ENCODE data around the gene B3GNT7.
"Not testable (repeated sequence)": the region's sequence is repeated elsewhere in the genome, so short reads cannot be mapped to it uniquely, and the experiment has no call there.

Gene B3GNT7, protein sequence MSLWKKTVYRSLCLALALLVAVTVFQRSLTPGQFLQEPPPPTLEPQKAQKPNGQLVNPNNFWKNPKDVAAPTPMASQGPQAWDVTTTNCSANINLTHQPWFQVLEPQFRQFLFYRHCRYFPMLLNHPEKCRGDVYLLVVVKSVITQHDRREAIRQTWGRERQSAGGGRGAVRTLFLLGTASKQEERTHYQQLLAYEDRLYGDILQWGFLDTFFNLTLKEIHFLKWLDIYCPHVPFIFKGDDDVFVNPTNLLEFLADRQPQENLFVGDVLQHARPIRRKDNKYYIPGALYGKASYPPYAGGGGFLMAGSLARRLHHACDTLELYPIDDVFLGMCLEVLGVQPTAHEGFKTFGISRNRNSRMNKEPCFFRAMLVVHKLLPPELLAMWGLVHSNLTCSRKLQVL

DNA sequence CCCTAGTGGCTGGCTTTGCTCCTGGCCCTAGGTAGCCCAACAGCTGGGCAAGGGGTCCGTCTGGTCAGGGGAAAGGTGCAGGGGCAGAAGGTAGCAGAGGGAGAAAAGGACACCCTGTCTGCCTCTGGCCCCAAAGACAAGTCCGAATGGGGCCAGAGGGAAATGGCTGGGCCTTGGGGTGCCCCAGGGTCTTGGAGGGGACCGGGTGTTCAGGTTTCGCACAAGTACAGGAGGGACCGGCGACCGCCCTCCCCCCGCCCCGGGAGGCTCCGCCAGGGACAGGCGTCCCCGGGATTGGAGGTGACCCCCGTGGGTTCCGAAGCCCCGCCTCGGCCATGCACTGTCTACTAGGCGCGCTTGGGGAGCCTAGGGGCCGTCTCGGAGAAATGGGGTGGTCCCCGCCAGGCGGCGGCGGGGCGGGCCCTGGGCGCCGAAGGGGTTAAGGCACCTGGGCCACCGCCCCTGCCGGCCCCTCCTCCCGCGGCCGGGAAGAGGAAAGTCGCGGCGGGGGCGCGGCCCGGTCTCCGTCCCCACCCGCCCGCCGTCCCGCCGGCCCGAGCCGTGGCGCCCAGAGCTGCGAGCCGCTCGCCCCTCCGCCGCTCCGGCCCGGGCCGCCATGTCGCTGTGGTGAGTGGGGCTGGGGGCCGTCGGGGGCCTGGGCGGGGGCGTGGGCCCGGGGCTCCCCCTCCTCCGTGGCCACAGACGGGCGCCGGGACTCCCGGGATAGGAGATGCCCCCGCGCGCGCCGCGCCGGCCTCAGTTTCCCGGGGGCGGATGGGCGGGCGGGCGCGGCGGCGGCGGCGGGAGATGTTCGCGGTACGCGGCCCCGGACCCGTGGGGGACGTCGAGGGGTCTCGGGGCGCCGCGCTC, at the start of gene B3GNT7:
TSS of gene B3GNT7 (plus strand) at position 523 of the 870 bp plus-strand sequence. CDS start at position 617, 94 bp downstream.
- no peak for DNase-seq (ENCODE audit: low spot score)

GRCh38 chr2:231347081-231347480, 48.4 kb upstream of the B3GNT7 start:
- no peak for DNase-seq (ENCODE audit: low spot score)

DNA sequence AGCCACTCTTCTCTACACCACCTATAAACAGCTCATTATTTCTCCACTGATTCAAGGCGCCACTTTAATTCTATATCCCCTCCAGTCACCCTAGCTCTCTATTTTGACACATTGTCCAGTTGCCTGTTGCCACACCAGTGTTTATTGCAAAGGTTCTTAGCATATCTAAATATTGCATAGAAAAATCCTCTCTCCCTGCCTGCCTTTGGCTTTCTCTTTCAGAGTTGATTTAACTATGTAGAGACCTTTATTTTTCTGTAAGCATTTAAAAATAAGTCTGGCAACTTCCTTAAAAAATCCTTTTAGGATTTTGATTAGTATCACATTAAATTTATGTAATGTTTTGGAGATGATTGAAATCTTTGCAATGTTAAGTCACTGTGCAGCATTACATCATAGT, 47.9 kb upstream of the B3GNT7 start:
- no peak for DNase-seq (ENCODE audit: low spot score)

- DNase-seq (ENCODE audit: low spot score), result no peak
These were observed 47.3 kb upstream of the B3GNT7 start for GRCh38 chr2:231348173-231348572.

DNA sequence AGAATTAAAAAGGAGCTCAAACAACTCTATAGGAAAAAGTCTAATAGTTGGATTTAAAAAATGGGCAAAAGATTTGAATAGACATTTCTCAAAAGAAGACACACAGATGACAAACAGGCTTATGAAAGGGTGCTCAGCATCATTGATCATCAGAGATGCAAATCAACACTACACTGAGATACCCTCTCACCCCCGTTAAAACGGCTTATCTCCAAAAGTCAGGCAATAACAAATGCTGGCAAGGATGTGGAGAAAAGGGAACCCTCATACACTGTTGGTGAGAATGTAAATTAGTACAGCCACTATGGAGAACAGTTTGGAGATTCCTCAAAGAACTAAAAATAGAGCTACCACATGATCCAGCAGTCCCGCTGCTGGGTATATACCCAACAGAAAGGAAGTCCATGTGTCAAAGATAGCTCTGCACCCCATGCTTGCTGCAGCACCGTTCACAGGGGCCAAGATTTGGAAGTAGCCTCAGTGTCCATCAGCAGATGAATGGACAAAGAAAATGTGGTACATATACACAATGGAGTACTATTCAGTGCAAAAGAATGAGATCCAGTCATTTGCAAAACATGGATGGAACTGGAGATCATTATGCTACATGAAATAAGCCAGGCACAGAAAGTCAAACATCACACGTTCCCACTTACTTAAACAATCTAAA, 46.7 kb upstream of the B3GNT7 start:
- DNase-seq (ENCODE audit: low spot score), result no peak

GRCh38 chr2:231349374-231349735, 46.2 kb upstream of the B3GNT7 start:
- DNase-seq (ENCODE audit: low spot score), result not testable (repeated sequence)

- no peak for DNase-seq (ENCODE audit: low spot score)
These were observed 43.9 kb upstream of the B3GNT7 start for GRCh38 chr2:231351648-231352047.

- no peak for DNase-seq (ENCODE audit: low spot score)
These were observed 42.0 kb upstream of the B3GNT7 start for GRCh38 chr2:231353469-231353868.

DNA sequence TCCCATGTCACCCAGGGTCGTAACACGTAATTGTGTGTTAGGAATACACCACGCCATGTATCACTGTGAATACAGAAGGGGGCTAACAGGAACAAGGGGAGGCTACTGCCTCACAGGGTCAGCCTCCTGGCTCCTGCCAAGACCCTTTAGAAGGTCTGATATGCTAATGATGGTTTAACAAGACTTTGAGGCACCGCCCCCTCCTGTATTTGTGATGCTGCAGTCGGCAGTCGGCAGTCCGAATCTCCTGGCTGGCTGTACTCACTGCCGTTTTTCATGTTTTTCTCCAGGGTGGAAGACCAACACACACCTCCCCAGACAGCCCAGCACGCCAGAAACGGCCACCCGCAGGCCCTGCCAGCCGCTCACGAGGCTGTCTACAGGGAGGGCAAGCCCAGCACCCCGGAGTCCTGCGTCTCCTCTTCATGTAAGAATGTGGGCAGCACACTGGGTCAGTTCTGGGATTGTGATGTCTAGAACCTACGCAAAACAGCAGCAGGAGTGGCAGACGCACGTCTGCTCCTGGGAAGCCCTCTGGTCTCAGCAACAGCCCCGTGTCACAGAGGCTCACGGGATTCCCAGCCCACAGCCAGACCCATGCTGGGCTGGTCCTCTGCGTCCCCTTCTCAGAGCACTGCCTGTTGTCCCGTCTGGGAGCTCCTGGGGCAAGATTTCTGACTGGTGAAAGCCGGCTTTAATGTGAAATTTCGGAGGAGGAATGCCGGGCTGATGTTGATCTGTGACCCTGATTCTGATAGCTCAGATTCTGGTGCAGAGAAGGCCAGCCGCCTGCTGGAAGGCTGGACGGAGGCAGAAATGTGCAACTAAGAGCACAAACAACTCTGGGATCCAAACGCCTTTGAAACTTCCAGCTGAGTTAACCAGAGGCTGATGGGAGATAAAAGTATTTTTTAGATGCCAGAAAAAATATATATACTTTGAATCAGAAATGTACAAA, 39.7 kb upstream of the B3GNT7 start:
- no peak for DNase-seq (ENCODE audit: low spot score)

DNA sequence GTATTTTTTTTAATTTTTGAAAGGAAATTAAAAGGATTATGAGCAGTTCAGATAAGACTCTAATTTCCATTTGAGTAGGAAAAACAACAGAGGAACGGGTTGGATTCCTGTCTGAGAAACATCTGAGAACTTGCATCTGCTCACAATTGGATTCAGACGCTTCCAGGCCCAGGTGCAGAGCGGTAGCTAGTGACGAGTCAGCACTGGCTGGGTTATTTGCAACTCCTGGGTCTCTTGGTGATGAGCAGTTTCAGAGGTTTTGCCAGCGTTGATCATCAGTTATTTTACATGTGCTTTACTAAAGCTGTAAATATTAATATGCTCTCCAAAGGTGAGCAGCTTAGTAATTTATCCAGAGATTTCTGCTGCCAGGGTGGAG, 39.1 kb upstream of the B3GNT7 start:
- no peak for DNase-seq (ENCODE audit: low spot score)

DNA sequence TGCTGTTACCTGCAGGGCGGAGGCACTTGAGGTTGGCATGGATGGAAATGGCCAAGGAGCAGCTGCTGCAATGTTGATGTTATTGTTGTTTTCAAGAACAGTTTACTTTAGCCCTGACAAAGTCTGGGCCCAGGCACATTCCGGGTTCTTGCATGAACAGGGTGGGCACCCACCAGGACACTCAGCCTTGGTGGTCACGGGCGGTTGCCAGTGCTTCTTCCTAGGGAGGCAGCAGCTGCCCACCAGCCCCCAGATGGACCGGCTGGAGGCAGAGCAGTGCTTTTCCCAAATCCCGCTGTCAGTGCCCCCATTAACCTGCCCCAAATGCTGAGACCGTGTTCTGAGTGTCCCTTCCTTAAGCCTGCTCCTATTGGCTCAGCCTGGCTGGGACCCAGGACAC, 38.5 kb upstream of the B3GNT7 start:
- no peak for DNase-seq (ENCODE audit: low spot score)

DNA sequence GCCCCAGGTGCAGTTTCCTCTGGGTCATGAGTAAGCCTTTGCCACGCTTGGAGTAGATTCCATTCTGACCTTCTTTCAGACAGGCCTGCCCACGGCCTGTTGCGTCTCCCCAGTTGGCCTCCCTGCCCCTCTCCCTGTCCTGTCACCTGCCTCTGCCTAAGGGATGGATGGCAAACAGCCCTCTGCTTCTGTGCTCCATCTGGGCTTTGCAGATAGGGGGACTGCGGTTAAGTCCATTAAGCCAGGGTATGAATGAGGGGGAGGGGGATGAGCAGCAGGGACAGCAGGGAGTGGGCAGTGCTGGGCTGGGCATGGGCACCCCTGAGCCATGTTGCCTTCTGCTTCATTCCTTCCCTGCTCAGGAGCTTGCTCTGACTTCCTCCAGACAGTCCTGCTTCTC, 37.6 kb upstream of the B3GNT7 start:
- no peak for DNase-seq (ENCODE audit: low spot score)

GRCh38 chr2:231359441-231359840, 36.1 kb upstream of the B3GNT7 start:
- DNase-seq (ENCODE audit: low spot score), result no peak

GRCh38 chr2:231359948-231360347, 35.6 kb upstream of the B3GNT7 start:
- no peak for DNase-seq (ENCODE audit: low spot score)

DNA sequence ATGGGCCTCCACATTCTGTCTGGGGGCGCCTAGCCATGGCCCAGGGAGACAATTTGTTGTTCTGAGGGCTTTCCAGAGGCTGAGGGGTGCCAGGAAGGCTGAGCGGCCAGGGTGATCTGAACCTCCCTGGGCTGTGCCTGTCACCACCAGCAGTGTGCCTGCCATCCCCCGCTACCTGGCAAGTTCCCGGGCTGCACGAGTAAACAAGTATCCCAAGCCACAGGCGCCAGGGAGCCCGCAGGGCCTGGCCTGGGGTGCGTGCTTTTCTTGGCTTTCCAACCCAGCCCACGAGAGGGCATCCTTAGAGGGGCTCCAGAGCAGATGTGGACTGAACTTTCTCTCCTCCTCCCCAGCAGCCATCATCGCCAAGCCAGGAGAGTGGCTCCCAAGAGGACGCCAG, 35.1 kb upstream of the B3GNT7 start:
- no peak for DNase-seq (ENCODE audit: low spot score)

DNA sequence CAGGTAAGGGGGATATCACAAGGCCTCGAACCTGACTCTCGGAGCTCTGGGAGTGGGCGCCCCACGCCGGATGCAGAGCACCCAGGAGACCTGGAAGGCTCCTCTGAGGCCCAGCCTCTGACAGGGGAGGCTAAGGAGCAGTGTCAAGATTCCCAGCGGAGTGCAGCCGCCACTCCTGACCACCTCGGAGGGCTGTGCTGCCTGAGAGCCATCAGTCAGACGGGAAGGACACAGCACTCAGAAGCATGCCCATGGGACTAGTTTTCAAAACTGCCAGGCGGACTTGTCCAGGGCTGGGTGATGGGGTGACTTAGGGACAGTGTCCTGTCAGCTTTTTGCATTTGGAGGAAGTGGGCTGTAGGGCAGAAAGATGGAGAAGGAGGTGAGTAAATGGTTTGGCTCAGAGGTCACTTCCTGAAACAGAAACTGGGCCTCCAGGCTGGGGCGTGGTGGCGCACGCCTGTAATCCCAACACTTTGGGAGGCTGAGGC, 34.6 kb upstream of the B3GNT7 start:
- no peak for DNase-seq (ENCODE audit: low spot score)

DNA sequence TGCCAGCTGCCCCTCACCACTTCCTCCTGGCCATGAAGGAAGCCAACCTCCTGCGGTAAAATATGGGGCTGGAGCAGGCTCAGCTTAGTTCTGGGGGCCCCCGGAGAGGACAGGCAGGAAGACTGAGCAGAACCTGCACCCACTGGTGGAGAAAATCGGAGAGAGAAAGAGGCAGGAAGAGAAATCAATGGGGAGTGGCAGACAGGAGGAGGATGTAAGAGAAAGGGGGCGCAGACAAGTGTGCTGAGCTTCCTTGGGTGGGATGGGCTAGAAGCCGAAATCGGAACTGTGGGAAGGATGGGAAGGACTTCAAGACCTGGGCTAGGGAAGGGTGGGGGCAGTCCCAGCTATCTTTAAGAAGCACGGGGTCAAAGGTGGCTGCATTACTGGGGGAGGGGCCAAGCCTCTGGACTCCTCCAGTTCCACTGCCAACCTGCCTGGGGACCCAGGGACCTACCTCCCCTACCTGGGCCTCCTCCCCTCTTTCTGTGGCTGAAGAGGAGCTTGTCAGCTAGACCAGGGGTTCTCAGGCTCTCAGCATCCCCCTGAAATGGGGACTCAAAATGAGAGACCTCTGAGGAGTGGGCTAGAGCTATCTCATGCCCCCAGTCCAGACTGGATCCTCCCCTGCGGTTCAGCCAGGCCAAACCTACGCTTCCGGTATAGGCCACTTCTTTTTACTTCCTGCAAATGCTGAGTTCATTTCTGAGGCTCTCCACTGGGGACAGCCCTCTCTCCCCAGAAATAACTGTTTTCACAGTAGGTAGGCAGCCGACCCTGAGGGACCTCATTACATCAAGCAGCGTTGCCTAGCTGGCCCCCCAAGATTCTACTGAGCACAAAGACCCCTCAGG, 33.6 kb upstream of the B3GNT7 start:
- no peak for DNase-seq (ENCODE audit: low spot score)

DNA sequence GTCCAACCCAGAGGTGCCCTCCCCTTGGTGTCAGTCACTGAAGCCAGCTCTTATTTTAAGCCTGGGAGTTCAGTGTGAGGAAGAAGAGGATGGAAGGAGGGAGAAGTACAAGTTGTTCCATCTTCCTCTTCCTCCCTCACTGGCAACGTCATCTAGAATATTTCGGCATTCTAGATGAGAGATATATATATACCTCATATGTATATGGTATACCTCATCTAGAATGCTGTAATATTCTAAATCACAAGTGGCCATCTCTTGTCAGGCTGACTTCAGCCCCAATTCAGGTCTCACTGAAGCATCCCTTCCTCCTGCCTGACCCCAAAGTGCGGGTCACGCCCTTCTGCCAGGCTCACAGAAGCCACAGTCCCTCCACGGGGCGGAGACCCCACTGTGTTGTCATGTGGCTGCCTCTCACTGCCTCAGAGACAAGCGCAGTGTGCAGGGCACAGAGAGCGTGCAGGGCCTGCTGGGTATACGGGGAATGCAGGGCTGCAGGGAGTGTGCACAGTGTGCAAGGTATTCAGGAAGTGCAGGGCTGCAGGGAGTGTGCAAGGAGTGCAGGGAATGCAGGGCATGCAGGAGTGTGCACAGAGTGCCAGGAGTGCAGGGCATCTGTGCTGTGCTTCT, 32.8 kb upstream of the B3GNT7 start:
- no peak for DNase-seq (ENCODE audit: low spot score)

DNA sequence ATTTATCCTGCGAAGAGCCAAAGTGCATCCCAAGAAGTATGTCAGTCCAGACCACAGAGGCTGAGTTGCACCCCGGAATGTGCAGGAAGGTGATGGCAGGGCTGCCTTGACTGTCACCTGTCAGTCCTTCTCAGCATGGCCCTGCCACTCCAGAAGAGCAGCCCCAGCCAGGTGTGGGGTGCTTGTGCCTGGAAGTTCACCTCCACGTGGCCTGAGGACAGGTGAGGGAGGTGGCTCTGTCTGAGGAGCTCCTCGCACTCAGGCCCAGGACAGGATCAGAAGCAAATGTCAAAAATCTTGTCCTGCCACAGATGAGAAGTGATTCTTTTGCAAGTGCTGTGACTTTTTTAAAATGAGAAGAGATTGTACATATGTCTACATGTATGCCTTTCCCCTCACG, 31.4 kb upstream of the B3GNT7 start:
- DNase-seq (ENCODE audit: low spot score), result no peak

Data from kidney capillary endothelial cell (primary cell).